H9 (cell line): ENCODE results near the gene KIF15. TPM values are rescaled to one million over a fixed set of nuclear protein-coding genes. Genes with fewer than 3 reads are reported as not detected.

ENCODE experiments used
- DNase-seq: peaks from one replicate; pipeline ENCODE4 v3.0.0-alpha.2; 2017
- H2AFZ ChIP-seq: one replicate; pipeline ENCODE4 v1.6.1; 2013; ENCODE audit warnings: mild to moderate bottlenecking, low read length, control low read depth, moderate library complexity
- H2AK5ac ChIP-seq: 2 replicates; pipeline ENCODE4 v1.6.1; 2013; ENCODE audit warnings: low read length, control low read depth, mixed read lengths; ENCODE audit not compliant: insufficient read length
- H2BK120ac ChIP-seq: one replicate; pipeline ENCODE4 v1.6.1; 2013; ENCODE audit warnings: low read depth, mild to moderate bottlenecking, low read length, control low read depth, inconsistent platforms; ENCODE audit not compliant: poor library complexity, severe bottlenecking
- H2BK12ac ChIP-seq: 2 replicates; pipeline ENCODE4 v1.6.1; 2013; ENCODE audit warnings: low read length, control low read depth, mixed read lengths, low read depth; ENCODE audit not compliant: insufficient read length
- H2BK15ac ChIP-seq: 2 replicates; pipeline ENCODE4 v1.6.1; 2013; ENCODE audit warnings: low read depth, low read length, control low read depth
- H2BK20ac ChIP-seq: one replicate; pipeline ENCODE4 v1.6.1; 2013; ENCODE audit warnings: low read depth, mild to moderate bottlenecking, low read length, control low read depth, inconsistent platforms; ENCODE audit not compliant: poor library complexity, severe bottlenecking
- H2BK5ac ChIP-seq: 2 replicates; pipeline ENCODE4 v1.6.1; 2013; ENCODE audit warnings: low read length, control low read depth, mixed read lengths; ENCODE audit not compliant: insufficient read length
- H3K14ac ChIP-seq: 2 replicates; pipeline ENCODE4 v1.6.1; 2013; ENCODE audit warnings: low read length, control low read depth; ENCODE audit not compliant: insufficient read depth
- H3K18ac ChIP-seq: 2 replicates; pipeline ENCODE4 v1.6.1; 2013; ENCODE audit warnings: low read depth, mild to moderate bottlenecking, mixed read lengths, low read length, control low read depth; ENCODE audit not compliant: insufficient read length
- H3K23ac ChIP-seq: 2 replicates; pipeline ENCODE4 v1.6.1; 2013; ENCODE audit warnings: low read length, control low read depth, mixed read lengths, low read depth; ENCODE audit not compliant: insufficient read length
- H3K23me2 ChIP-seq: 2 replicates; pipeline ENCODE4 v1.6.1; 2013; ENCODE audit warnings: low read depth, mild to moderate bottlenecking, mixed read lengths, low read length, control low read depth; ENCODE audit not compliant: insufficient read length, poor library complexity, severe bottlenecking
- H3K27ac ChIP-seq: 2 replicates; pipeline ENCODE4 v1.5.1; 2013; ENCODE audit warnings: low read length, control low read depth, mixed read lengths, low read depth; ENCODE audit not compliant: insufficient read length
- H3K27me3 ChIP-seq: 2 replicates; pipeline ENCODE4 v1.6.1; 2013; ENCODE audit warnings: low read length, control low read depth, inconsistent platforms; ENCODE audit not compliant: insufficient read depth
- H3K4ac ChIP-seq: 2 replicates; pipeline ENCODE4 v1.6.1; 2013; ENCODE audit warnings: low read depth, mild to moderate bottlenecking, control low read depth, inconsistent platforms, low read length, moderate library complexity
- H3K4me1 ChIP-seq: 2 replicates; pipeline ENCODE4 v1.6.1; 2013; ENCODE audit warnings: low read length, control low read depth, inconsistent platforms; ENCODE audit not compliant: insufficient read depth
- H3K4me2 ChIP-seq: 2 replicates; pipeline ENCODE4 v1.6.1; 2013; ENCODE audit warnings: low read length, control low read depth, mixed read lengths; ENCODE audit not compliant: insufficient read length, insufficient read depth
- H3K56ac ChIP-seq: 2 replicates; pipeline ENCODE4 v1.6.1; 2013; ENCODE audit warnings: low read depth, mild to moderate bottlenecking, mixed read lengths, low read length, control low read depth; ENCODE audit not compliant: insufficient read length
- H3K79me1 ChIP-seq: 2 replicates; pipeline ENCODE4 v1.6.1; 2013; ENCODE audit warnings: low read depth, mild to moderate bottlenecking, moderate library complexity, low read length, control low read depth, inconsistent platforms; ENCODE audit not compliant: insufficient read depth, poor library complexity, severe bottlenecking
- H3K79me2 ChIP-seq: 2 replicates; pipeline ENCODE4 v1.6.1; 2013; ENCODE audit warnings: low read length, control low read depth, inconsistent platforms; ENCODE audit not compliant: insufficient read depth
- H3K9ac ChIP-seq: 2 replicates; pipeline ENCODE4 v1.6.1; 2013; ENCODE audit warnings: low read length, control low read depth, mixed read lengths; ENCODE audit not compliant: insufficient read length; ENCODE audit errors: extremely low read depth
- H3K9me3 ChIP-seq: one replicate; pipeline ENCODE4 v1.6.1; 2013; ENCODE audit warnings: low read depth, low read length, inconsistent platforms; ENCODE audit not compliant: control insufficient read depth
- H3T11ph ChIP-seq: one replicate; pipeline ENCODE4 v1.6.1; 2013; ENCODE audit warnings: mild to moderate bottlenecking, low read length, control low read depth, inconsistent platforms
- H4K20me1 ChIP-seq: one replicate; pipeline ENCODE4 v1.6.1; 2013; ENCODE audit not compliant: control insufficient read depth, insufficient read length, insufficient read depth
- H4K5ac ChIP-seq: 2 replicates; pipeline ENCODE4 v1.6.1; 2013; ENCODE audit warnings: low read depth, mild to moderate bottlenecking, mixed read lengths, low read length, control low read depth; ENCODE audit not compliant: insufficient read length
- H4K8ac ChIP-seq: replicated peaks from 2 replicates; pipeline ENCODE4 v1.6.1; 2013; ENCODE audit warnings: low read length, control low read depth, mixed read lengths, low read depth; ENCODE audit not compliant: insufficient read length
- H4K91ac ChIP-seq: 2 replicates; pipeline ENCODE4 v1.6.1; 2013; ENCODE audit warnings: low read depth, mild to moderate bottlenecking, moderate library complexity, mixed read lengths, low read length, control low read depth; ENCODE audit not compliant: insufficient read length
- H3K27ac Mint-ChIP-seq, 3 experiments: 2 replicates in 2 of 3; 3 replicates in 1 of 3; pipeline ENCODE4 v1.8.0; 2020 to 2021; ENCODE audit warnings: mixed read lengths in 3 of 3, mild to moderate bottlenecking in 1 of 3, moderate library complexity in 1 of 3
- H3K27me3 Mint-ChIP-seq: 2 replicates; pipeline ENCODE4 v1.8.0; 2021; ENCODE audit warnings: low read depth, mild to moderate bottlenecking, moderate library complexity, mixed read lengths
- H3K36me3 Mint-ChIP-seq, 3 experiments: 2 replicates in 2 of 3; 3 replicates in 1 of 3; pipeline ENCODE4 v1.8.0; 2020 to 2021; ENCODE audit warnings: low read depth in 3 of 3, mixed read lengths in 3 of 3; ENCODE audit not compliant: insufficient read depth in 1 of 3
- H3K4me1 Mint-ChIP-seq, 2 experiments: 2 replicates each; pipeline ENCODE4 v1.8.0; 2020; ENCODE audit warnings: mixed read lengths in 2 of 2
- H3K4me3 Mint-ChIP-seq, 2 experiments: 2 replicates in 1 of 2; 3 replicates in 1 of 2; pipeline ENCODE4 v1.8.0; 2020 to 2021; ENCODE audit warnings: mild to moderate bottlenecking in 2 of 2, mixed read lengths in 2 of 2, moderate library complexity in 1 of 2
- H3K9me3 Mint-ChIP-seq, 2 experiments: 2 replicates in 1 of 2; 3 replicates in 1 of 2; pipeline ENCODE4 v1.8.0; 2020; ENCODE audit warnings: mild to moderate bottlenecking in 2 of 2, mixed read lengths in 2 of 2, moderate library complexity in 1 of 2
- CTCF ChIP-seq: fragments of 200-600 bp; sonication (generic); conservative IDR thresholded peaks from 3 replicates; pipeline ENCODE4 v1.8.0; 2021; ENCODE audit warnings: antibody characterized with exemption, mild to moderate bottlenecking
- WGBS: extraction: QIAGEN DNeasy Blood & Tissue Kit; methylation state at CpG from one replicate; pipeline ENCODE4 v1.1.7; 2013; ENCODE audit warnings: missing lambda C conversion rate, low lambda C conversion rate, mixed read lengths; ENCODE audit not compliant: insufficient read length; ENCODE audit errors: extremely low coverage; 5-methylcytosine and 5-hydroxymethylcytosine counted together
- total RNA-seq: library from RNA; stranded (reverse); gene quantifications from 2 replicates; pipeline ENCODE4 v1.2.1, GENCODE V29; 2021

The KIF15 gene
- total RNA-seq, 1 experiment from 2014 or later, result 25.0 TPM

GRCh38 chr3:44892689-44893088, 131.1 kb downstream of the KIF15 start:
- no CpG with 5 or more reads among the region's 3 CpGs for WGBS
- DNase-seq, result no peak
- H2BK20ac ChIP-seq, result no peak overlapping the region
- no peak overlapping the region for H2AK5ac ChIP-seq
- H3K79me1 ChIP-seq, result no peaks in the 10 kb centered on the region
- no peak overlapping the region for H2BK12ac ChIP-seq
- H3K9me3 Mint-ChIP-seq, result no peaks in the 10 kb centered on the region
- H3K9ac ChIP-seq, result no peak overlapping the region
- H4K8ac ChIP-seq, result no peak overlapping the region
- no peak overlapping the region for H3K23ac ChIP-seq
- no peak overlapping the region for H3K18ac ChIP-seq
- H3K4ac ChIP-seq, result no peak overlapping the region
- peaks cover 6 to 19% of the 10 kb centered on the region in 2 experiments for H3K4me1 Mint-ChIP-seq
- no peak overlapping the region for H2BK120ac ChIP-seq
- H4K91ac ChIP-seq, result no peak overlapping the region
- H3K27me3 ChIP-seq, result no peaks in the 10 kb centered on the region; the same call in 1 of the 2 replicates
- no peak overlapping the region for H2BK5ac ChIP-seq
- no peak overlapping the region for H2AFZ ChIP-seq
- no peak overlapping the region for H2BK15ac ChIP-seq
- H3K9me3 ChIP-seq, result no peaks in the 10 kb centered on the region
- H3K36me3 Mint-ChIP-seq, result no peaks in the 10 kb centered on the region; a peak in 1 of 7 replicates
- no peak overlapping the region for H3K27ac ChIP-seq
- no peak overlapping the region for H3K4me3 Mint-ChIP-seq
- H3K56ac ChIP-seq, result no peak overlapping the region
- no peak for TF ChIP-seq CTCF
- no peak overlapping the region for H3T11ph ChIP-seq
- peaks cover 9% of the 10 kb centered on the region; the same call in 1 of the 2 replicates for H3K4me1 ChIP-seq
- no peaks in the 10 kb centered on the region for H3K23me2 ChIP-seq
- H3K27ac Mint-ChIP-seq, result no peak overlapping the region
- no peak overlapping the region for H3K14ac ChIP-seq
- H4K5ac ChIP-seq, result no peak overlapping the region
- no peak overlapping the region for H3K4me2 ChIP-seq
- no peaks in the 10 kb centered on the region for H4K20me1 ChIP-seq
- no peaks in the 10 kb centered on the region for H3K79me2 ChIP-seq
- H3K27me3 Mint-ChIP-seq, result no peaks in the 10 kb centered on the region
